ENCODE results near the gene PTPN2.
"Not testable (repeated sequence)": the region's sequence is repeated elsewhere in the genome, so short reads cannot be mapped to it uniquely, and the experiment has no call there.

GRCh38 chr18:12758566-12758965 lies 125.5 kb downstream of the PTPN2 start:
- TF ChIP-seq CTCF (IDR thresholded peaks at IDR 0.05; ENCODE audit: insufficient read depth, low read length, poor library complexity, severe bottlenecking); EZH2phosphoT487 (conservative IDR thresholded peaks at IDR 0.05; ENCODE audit: low read length): not testable (repeated sequence)

Data from SU-DHL-6 (cell line).